ENCODE results near the gene DNAH17.

The DNAH17 gene

GRCh38 chr17:78622491-78623265 lies 45.5 kb upstream of the DNAH17 start:
- Histone ChIP-seq H3K27ac (ENCODE audit: low read length) (no peak overlapping the region), H3K79me2 (ENCODE audit: low read length) (no peaks in the 10 kb centered on the region), H3K4me3 (ENCODE audit: low read length) (no peak overlapping the region), H3K36me3 (replicated peaks; ENCODE audit: insufficient read depth, low read length) (no peaks in the 10 kb centered on the region), H4K20me1 (ENCODE audit: insufficient read depth, low read length) (no peaks in the 10 kb centered on the region), H3K9me3 (replicated peaks; ENCODE audit: insufficient read depth, low read length) (no peaks in the 10 kb centered on the region), H3K27me3 (replicated peaks; ENCODE audit: insufficient read depth, low read length) (peaks cover 96% of the 10 kb centered on the region), H3K4me1 (ENCODE audit: low read length) (no peaks in the 10 kb centered on the region), H3K9ac (ENCODE audit: low read length) (no peak overlapping the region), H3K4me2 (ENCODE audit: low read depth, low read length) (no peak overlapping the region), H2AFZ (ENCODE audit: low read length) (no peak overlapping the region), H3K9me2 (replicated peaks; ENCODE audit: insufficient read depth, low read length) (no peaks in the 10 kb centered on the region), H3F3A (ENCODE audit: insufficient read depth, low read length) (no peaks in the 10 kb centered on the region)
- no peak for TF ChIP-seq CTCF (IDR thresholded peaks at IDR 0.05; ENCODE audit: low read length)
- no peak for DNase-seq

GRCh38 chr17:78621720-78622490 lies 44.7 kb upstream of the DNAH17 start:
- no peak overlapping the region for H2AFZ ChIP-seq (ENCODE audit: low read length)
- no peaks in the 10 kb centered on the region for H3K9me3 ChIP-seq (replicated peaks; ENCODE audit: insufficient read depth, low read length)
- H3K27me3 ChIP-seq (replicated peaks; ENCODE audit: insufficient read depth, low read length): peaks cover 97% of the 10 kb centered on the region
- H3F3A ChIP-seq (ENCODE audit: insufficient read depth, low read length): no peaks in the 10 kb centered on the region
- no peaks in the 10 kb centered on the region for H3K4me1 ChIP-seq (ENCODE audit: low read length)
- no peak overlapping the region for H3K27ac ChIP-seq (ENCODE audit: low read length)
- no peak overlapping the region for H3K4me3 ChIP-seq (ENCODE audit: low read length)
- no peaks in the 10 kb centered on the region for H4K20me1 ChIP-seq (ENCODE audit: insufficient read depth, low read length)
- TF ChIP-seq CTCF (IDR thresholded peaks at IDR 0.05; ENCODE audit: low read length) (no peak), EZH2 (optimal IDR thresholded peaks at IDR 0.05; ENCODE audit: low read depth, low read length) (no peak), EZH2phosphoT487 (IDR thresholded peaks at IDR 0.05; ENCODE audit: low read length) (no peak)
- H3K79me2 ChIP-seq (ENCODE audit: low read length): no peaks in the 10 kb centered on the region
- H3K9me2 ChIP-seq (replicated peaks; ENCODE audit: insufficient read depth, low read length): no peaks in the 10 kb centered on the region
- no peak overlapping the region for H3K9ac ChIP-seq (ENCODE audit: low read length)
- H3K36me3 ChIP-seq (replicated peaks; ENCODE audit: insufficient read depth, low read length): no peaks in the 10 kb centered on the region
- no peak for DNase-seq
- no peak overlapping the region for H3K4me2 ChIP-seq (ENCODE audit: low read depth, low read length)

GRCh38 chr17:78620099-78620498 lies 42.9 kb upstream of the DNAH17 start:
- Histone ChIP-seq H3K4me2 (ENCODE audit: low read depth, low read length) (no peak overlapping the region), H3F3A (ENCODE audit: insufficient read depth, low read length) (no peaks in the 10 kb centered on the region), H3K79me2 (ENCODE audit: low read length) (no peaks in the 10 kb centered on the region), H3K36me3 (replicated peaks; ENCODE audit: insufficient read depth, low read length) (no peaks in the 10 kb centered on the region), H3K9me3 (replicated peaks; ENCODE audit: insufficient read depth, low read length) (no peaks in the 10 kb centered on the region), H3K4me1 (ENCODE audit: low read length) (no peaks in the 10 kb centered on the region), H3K9ac (ENCODE audit: low read length) (no peak overlapping the region), H3K27me3 (replicated peaks; ENCODE audit: insufficient read depth, low read length) (peaks cover 98% of the 10 kb centered on the region), H3K9me2 (replicated peaks; ENCODE audit: insufficient read depth, low read length) (no peaks in the 10 kb centered on the region), H2AFZ (ENCODE audit: low read length) (no peak overlapping the region), H4K20me1 (ENCODE audit: insufficient read depth, low read length) (no peaks in the 10 kb centered on the region), H3K4me3 (ENCODE audit: low read length) (no peak overlapping the region), H3K27ac (ENCODE audit: low read length) (no peak overlapping the region)
- DNase-seq: no peak
- no peak for TF ChIP-seq CTCF (IDR thresholded peaks at IDR 0.05; ENCODE audit: low read length)
- TF ChIP-seq EZH2phosphoT487 (IDR thresholded peaks at IDR 0.05; ENCODE audit: low read length): no peak
- TF ChIP-seq EZH2 (optimal IDR thresholded peaks at IDR 0.05; ENCODE audit: low read depth, low read length): no peak

All from MM.1S (cell line).